Heart right ventricle (tissue), 16 donors: ENCODE data around the gene FHOD3. TPM values are rescaled to one million over a fixed set of nuclear protein-coding genes. Genes with fewer than 3 reads are reported as not detected.

Experiments
- ATAC-seq, 8 donors: fragments of 200-7000 bp; cut with Tn5 transposase; one replicate each; pipeline ENCODE4 v1.9.1; 2020; ENCODE audit warnings: mild to moderate bottlenecking in 8 of 8, moderate library complexity in 8 of 8, moderate number of reproducible peaks in 1 of 8
- DNase-seq, 2 donors: peaks; one replicate each; pipeline ENCODE4 v3.0.0-alpha.2; 2020
- H3K27ac ChIP-seq, 10 donors: fragments of 200-600 bp; sonication (generic) in 2 of 10; one replicate each; pipeline versions ENCODE4 v1.5.0 to v1.8.0; 2020 to 2022; ENCODE audit warnings: mild to moderate bottlenecking in 3 of 10
- H3K27me3 ChIP-seq, 7 donors: fragments of 200-600 bp; one replicate each; pipeline ENCODE4 v1.8.0; 2021 to 2022; ENCODE audit warnings: mild to moderate bottlenecking in 2 of 7
- H3K36me3 ChIP-seq, 9 donors: fragments of 200-600 bp; sonication (generic) in 1 of 9; one replicate each; pipeline versions ENCODE4 v1.5.0 to v1.8.0; 2020 to 2022; ENCODE audit warnings: mild to moderate bottlenecking in 2 of 9
- H3K4me1 ChIP-seq, 9 donors: fragments of 200-600 bp; sonication (generic) in 1 of 9; one replicate each; pipeline versions ENCODE4 v1.5.0 to v1.8.0; 2020 to 2022; ENCODE audit warnings: mild to moderate bottlenecking in 4 of 9
- H3K4me3 ChIP-seq, 10 donors: fragments of 200-600 bp; sonication (generic) in 2 of 10; one replicate each; pipeline versions ENCODE4 v1.5.0 to v1.8.0; 2020 to 2022; ENCODE audit warnings: mild to moderate bottlenecking in 7 of 10, moderate library complexity in 2 of 10
- H3K9me3 ChIP-seq, 11 donors: fragments of 200-600 bp in 10 of 11; sonication (generic) in 2 of 11; one replicate each; pipeline versions ENCODE4 v1.5.0 to v1.8.0; 2013 to 2022; ENCODE audit warnings: mild to moderate bottlenecking in 2 of 11, control low read depth in 1 of 11, moderate library complexity in 1 of 11
- CTCF ChIP-seq, 9 donors: fragments of 200-600 bp; sonication (generic) in 2 of 9; IDR thresholded peaks; one replicate each; pipeline versions ENCODE4 v1.5.0 to v1.8.0; 2021 to 2022; ENCODE audit warnings: antibody characterized with exemption in 9 of 9, mild to moderate bottlenecking in 5 of 9, moderate library complexity in 1 of 9
- WGBS, 2 donors: extraction: QIAGEN DNeasy Blood & Tissue Kit; methylation state at CpG; one replicate each; pipeline ENCODE4 v1.1.7; 2013; ENCODE audit warnings: inconsistent platforms in 1 of 2; 5-methylcytosine and 5-hydroxymethylcytosine counted together
- intact Hi-C, 10 donors: fragments of 100-400 bp; cut with DNase I; formaldehyde crosslinking; loops; one replicate each; pipeline versions ENCODE4 v1.11.1 to v1.14.2; 2022
- polyA plus RNA-seq, 2 donors: library from polyadenylated mRNA; stranded (reverse); fragments of 200-250 nt; gene quantifications; one replicate each; pipeline ENCODE4 v1.2.3, GENCODE V29; 2013
- total RNA-seq, 10 donors: library from RNA; stranded (reverse); fragmentation: NEBNext Ultra II Directional in 3 of 10; extraction: Animal tissue kit (Norgen Biotek cat#: 25700) in 3 of 10; gene quantifications; one replicate each; pipeline versions ENCODE4 v1.2.1 to v1.2.4, GENCODE V29; 2021 to 2023
- donor health status: Arrhythmogenic right ventricular cardiomyopathy.
- donor health status: ischemic (EF 13 %, LVEDD 7.1; RV severe dilation, severe dysfunction).
- donor health status: healthy with polysubstance abuse.
- donor health status: DM: no; HTN: yes; CAD: no.
- donor health status: DM: no; HTN: no; CAD: no.
- donor health status: ischemic (EF 25% LVEDD 6.9; RV normal size, moderate dysfunction).
- donor health status: ischemic (EF 25% LVEDD 5.7; RV mildly dilated, moderate dysfunction).
- donor health status: healthy.
- donor health status: DM: yes; HTN: yes; CAD: no.
- donor health status: Ischemic cardiomyopathy.
- donor health status: ischemic (EF 35%, LVEDD 5.7; RV mildly dilated, moderate dysfunction).
- donor health status: nonischemic (EF 11% LVEDD 7.7; RV severe dilation, severe dysfunction).
- donor health status: DM: yes; HTN: yes; CAD: no.
- donor health status: PGD.
- donor health status: ischemic (EF 29% LVEDD 5.4; RV normal size, mild dysfunction).
- donor health status: nonischemic (EF 23%, LVEDD 6.1; RV moderate dilation, normal function).

The FHOD3 gene
- total and polyA plus RNA-seq, 12 donors, result 81.8 to 484 (median 356) TPM

- 91 to 96% methylated on average over 1 of the region's 1 CpG for WGBS, 2 donors
These were observed 22.0 kb upstream of the FHOD3 start for GRCh38 chr18:36275561-36275960.

GRCh38 chr18:36279001-36279400 lies 18.5 kb upstream of the FHOD3 start:
- DNase-seq (no peak), ATAC-seq (no peak)
- peaks cover 0 to 42% (median 0%) of the 10 kb centered on the region in 7 donors for H3K27me3 ChIP-seq
- H3K27ac ChIP-seq, result no peak overlapping the region
- no peaks in the 10 kb centered on the region for H3K4me1 ChIP-seq
- H3K9me3 ChIP-seq, result no peaks in the 10 kb centered on the region
- no peak for TF ChIP-seq CTCF (IDR thresholded peaks at IDR 0.05)
- no peaks in the 10 kb centered on the region for H3K36me3 ChIP-seq
- intact Hi-C loops, result no loop called here
- 63 to 78% methylated on average over 3 of the region's 3 CpGs for WGBS, 2 donors
- no peak overlapping the region for H3K4me3 ChIP-seq

More at GRCh38 chr18:36275561-36275960, 22.0 kb upstream of the FHOD3 start:
- DNase-seq (no peak), ATAC-seq (no peak)
- no peaks in the 10 kb centered on the region for H3K36me3 ChIP-seq
- peaks cover 0 to 27% (median 0%) of the 10 kb centered on the region in 7 donors for H3K27me3 ChIP-seq
- H3K27ac ChIP-seq, result no peak overlapping the region
- H3K4me3 ChIP-seq, result no peak overlapping the region
- H3K4me1 ChIP-seq, result no peaks in the 10 kb centered on the region
- intact Hi-C loops, result no loop called here
- TF ChIP-seq CTCF (IDR thresholded peaks at IDR 0.05), result no peak
- H3K9me3 ChIP-seq, result no peaks in the 10 kb centered on the region

- ATAC-seq (no peak), DNase-seq (no peak)
- Histone ChIP-seq H3K27ac (no peak overlapping the region), H3K9me3 (no peaks in the 10 kb centered on the region), H3K4me3 (no peak overlapping the region), H3K36me3 (no peaks in the 10 kb centered on the region), H3K4me1 (peaks cover 0 to 3% (median 0%) of the 10 kb centered on the region in 9 donors), H3K27me3 (peaks cover 0 to 49% (median 3%) of the 10 kb centered on the region in 7 donors)
- 48 to 54% methylated on average over 3 of the region's 3 CpGs for WGBS, 2 donors
- no peak for TF ChIP-seq CTCF (IDR thresholded peaks at IDR 0.05)
- intact Hi-C loops, result loop anchor here (5.0 to 10.0 kb wide), 7 partner anchors 87 to 527 kb away; partner anchors contain the start of gene MOCOS (in 3 of the 10)
These were observed 15.6 kb upstream of the FHOD3 start for GRCh38 chr18:36281936-36282335.

GRCh38 chr18:36283448-36283847 lies 14.1 kb upstream of the FHOD3 start:
- Histone ChIP-seq H3K36me3 (no peaks in the 10 kb centered on the region), H3K9me3 (peaks cover 0 to 5% (median 0%) of the 10 kb centered on the region in 11 donors), H3K27me3 (peaks cover 0 to 41% (median 4%) of the 10 kb centered on the region in 7 donors), H3K27ac (no peak overlapping the region), H3K4me1 (peaks cover 0 to 3% (median 0%) of the 10 kb centered on the region in 9 donors), H3K4me3 (no peak overlapping the region)
- ATAC-seq (no peak), DNase-seq (no peak)
- 74 to 79% methylated on average over 6 of the region's 6 CpGs for WGBS, 2 donors
- intact Hi-C loops, result loop anchor here (5.0 to 10.0 kb wide), 7 partner anchors 89 to 529 kb away; partner anchors contain the start of gene MOCOS (in 3 of the 10)
- TF ChIP-seq CTCF (IDR thresholded peaks at IDR 0.05), result no peak
